PC-3 (cell line): Measurements from ENCODE around the gene CPEB4. TPM values are rescaled to one million over a fixed set of nuclear protein-coding genes. Genes with fewer than 3 reads are reported as not detected.

Source experiments
- ATAC-seq: fragments of 200-7000 bp; cut with Tn5 transposase; 2 replicates; pipeline ENCODE4 v1.9.1; 2020; ENCODE audit warnings: mild to moderate bottlenecking, moderate library complexity
- BruUV-seq: library from RNA; stranded (reverse); fragments of 400-500 nt; replicated peaks from 2 replicates; lab custom pipeline; 2021; lab: Mats Ljungman, UMichigan
- CTCF ChIA-PET: fragments of 300-600 bp; sonication (Branson Sonifier 250); formaldehyde crosslinking; loops from one replicate; lab custom pipeline; 2022; ENCODE audit warnings: antibody characterized with exemption; lab: Charles Lee
- POLR2A ChIA-PET: fragments of 300-600 bp; sonication (Branson Sonifier 250); formaldehyde crosslinking; loops from one replicate; lab custom pipeline; 2022; ENCODE audit warnings: antibody characterized with exemption; ENCODE audit not compliant: unreplicated experiment; lab: Charles Lee
- DNase-seq: peaks from one replicate; pipeline ENCODE4 v3.0.0-alpha.2; 2015
- H2AFZ ChIP-seq: fragments of 300-600 bp; sonication (generic); 2 replicates; pipeline ENCODE4 v1.6.0; 2016; ENCODE audit warnings: antibody characterized with exemption, low read length
- H3F3A ChIP-seq: fragments of 300-600 bp; sonication (generic); one replicate; pipeline ENCODE4 v1.6.0; 2017; ENCODE audit warnings: antibody characterized with exemption, low read length, control low read depth, mild to moderate bottlenecking; ENCODE audit not compliant: unreplicated experiment
- H3K27ac ChIP-seq: fragments of 300-600 bp; sonication (generic); 2 replicates; pipeline ENCODE4 v1.5.1; 2016; ENCODE audit warnings: mild to moderate bottlenecking, low read length
- H3K27me3 ChIP-seq: fragments of 300-600 bp; sonication (generic); 2 replicates; pipeline ENCODE4 v1.6.1; 2016; ENCODE audit warnings: low read length, mixed read lengths
- H3K36me3 ChIP-seq: fragments of 300-600 bp; sonication (generic); 2 replicates; pipeline ENCODE4 v1.6.1; 2016; ENCODE audit warnings: low read depth, mixed run types, low read length, mixed read lengths
- H3K4me1 ChIP-seq: fragments of 300-600 bp; sonication (generic); 2 replicates; pipeline ENCODE4 v1.5.1; 2016; ENCODE audit warnings: low read length; ENCODE audit not compliant: insufficient read depth
- H3K4me2 ChIP-seq: fragments of 300-600 bp; sonication (generic); 2 replicates; pipeline ENCODE4 v1.6.0; 2016; ENCODE audit warnings: low read length
- H3K4me3 ChIP-seq: fragments of 300-600 bp; sonication (generic); 2 replicates; pipeline ENCODE4 v1.5.1; 2016; ENCODE audit warnings: mild to moderate bottlenecking, low read length, mixed read lengths
- H3K79me2 ChIP-seq: fragments of 300-600 bp; sonication (generic); 2 replicates; pipeline ENCODE4 v1.6.1; 2017; ENCODE audit warnings: low read length, mixed read lengths
- H3K9ac ChIP-seq: fragments of 300-600 bp; sonication (generic); 2 replicates; pipeline ENCODE4 v1.6.0; 2016; ENCODE audit warnings: mild to moderate bottlenecking, low read length
- H3K9me2 ChIP-seq: fragments of 300-600 bp; sonication (generic); replicated peaks from 2 replicates; pipeline ENCODE4 v1.6.1; 2016; ENCODE audit warnings: mixed run types, low read length, mixed read lengths
- H3K9me3 ChIP-seq: fragments of 300-600 bp; sonication (generic); 2 replicates; pipeline ENCODE4 v1.6.1; 2016; ENCODE audit warnings: low read length, mixed read lengths
- H4K20me1 ChIP-seq: fragments of 300-600 bp; sonication (generic); 2 replicates; pipeline ENCODE4 v1.6.1; 2016; ENCODE audit warnings: low read length, mixed read lengths
- EZH2 ChIP-seq: fragments of 300-600 bp; sonication (generic); IDR thresholded peaks from one replicate; pipeline ENCODE4 v1.6.1; 2017; ENCODE audit warnings: antibody characterized with exemption, mild to moderate bottlenecking, low read length; ENCODE audit not compliant: unreplicated experiment
- EZH2phosphoT487 ChIP-seq: fragments of 300-600 bp; sonication (generic); IDR thresholded peaks from 2 replicates; pipeline ENCODE4 v1.6.1; 2018; ENCODE audit warnings: mild to moderate bottlenecking, antibody characterized with exemption, low read length, borderline replicate concordance
- intact Hi-C: fragments of 100-400 bp; cut with micrococcal nuclease; formaldehyde crosslinking; loops from 2 replicates; pipeline ENCODE4 v1.9.0; 2023
- total RNA-seq: library from RNA; depleted of rRNA; stranded (reverse); fragments of >200 nt; gene quantifications from 2 replicates; pipeline ENCODE4 v1.2.3, GENCODE V29; 2014
- TF ChIP-seq, protein P1 (sequence below): fragments of 300-600 bp; sonication (generic); conservative IDR thresholded peaks from 2 replicates; pipeline ENCODE4 v1.5.1; 2017; ENCODE audit warnings: antibody characterized with exemption, low read depth, mild to moderate bottlenecking, low read length

The CPEB4 gene
- total RNA-seq, 1 experiment from 2014 or later: 37.0 TPM

DNA sequence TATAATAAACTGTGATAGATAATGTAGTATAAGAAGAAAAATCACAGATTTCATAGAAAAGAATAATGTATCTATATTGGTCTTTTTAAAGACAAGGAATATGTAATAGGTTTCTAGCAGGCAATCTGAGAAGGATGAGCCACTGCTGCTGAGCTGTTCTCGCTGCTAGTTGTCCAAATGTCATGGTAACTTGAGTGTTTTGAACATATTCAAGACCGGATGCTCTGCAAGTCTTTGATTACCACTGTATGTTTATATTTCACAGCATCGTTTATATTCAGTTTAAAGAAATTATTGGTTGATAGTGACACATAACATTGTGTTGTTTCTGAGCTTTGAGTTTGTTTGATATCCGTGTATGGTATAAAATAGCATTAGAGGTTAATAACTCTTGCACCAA, 110.4 kb downstream of the CPEB4 start:
- CTCF ChIA-PET: no interaction called here
- Histone ChIP-seq H3K27me3 (peaks cover 78% of the 10 kb centered on the region), H3K4me2 (no peak overlapping the region), H3K79me2 (no peaks in the 10 kb centered on the region), H3K4me1 (no peaks in the 10 kb centered on the region), H3K9ac (no peak overlapping the region), H3K36me3 (no peaks in the 10 kb centered on the region), H3F3A (no peaks in the 10 kb centered on the region), H3K9me2 (no peaks in the 10 kb centered on the region), H2AFZ (no peak overlapping the region), H3K27ac (no peak overlapping the region), H3K9me3 (no peaks in the 10 kb centered on the region), H4K20me1 (no peaks in the 10 kb centered on the region), H3K4me3 (no peak overlapping the region)
- no TSS peak for BruUV-seq
- TF ChIP-seq EZH2 (no peak), EZH2phosphoT487 (no peak)
- TF ChIP-seq, protein P1, sequence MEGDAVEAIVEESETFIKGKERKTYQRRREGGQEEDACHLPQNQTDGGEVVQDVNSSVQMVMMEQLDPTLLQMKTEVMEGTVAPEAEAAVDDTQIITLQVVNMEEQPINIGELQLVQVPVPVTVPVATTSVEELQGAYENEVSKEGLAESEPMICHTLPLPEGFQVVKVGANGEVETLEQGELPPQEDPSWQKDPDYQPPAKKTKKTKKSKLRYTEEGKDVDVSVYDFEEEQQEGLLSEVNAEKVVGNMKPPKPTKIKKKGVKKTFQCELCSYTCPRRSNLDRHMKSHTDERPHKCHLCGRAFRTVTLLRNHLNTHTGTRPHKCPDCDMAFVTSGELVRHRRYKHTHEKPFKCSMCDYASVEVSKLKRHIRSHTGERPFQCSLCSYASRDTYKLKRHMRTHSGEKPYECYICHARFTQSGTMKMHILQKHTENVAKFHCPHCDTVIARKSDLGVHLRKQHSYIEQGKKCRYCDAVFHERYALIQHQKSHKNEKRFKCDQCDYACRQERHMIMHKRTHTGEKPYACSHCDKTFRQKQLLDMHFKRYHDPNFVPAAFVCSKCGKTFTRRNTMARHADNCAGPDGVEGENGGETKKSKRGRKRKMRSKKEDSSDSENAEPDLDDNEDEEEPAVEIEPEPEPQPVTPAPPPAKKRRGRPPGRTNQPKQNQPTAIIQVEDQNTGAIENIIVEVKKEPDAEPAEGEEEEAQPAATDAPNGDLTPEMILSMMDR: no peak
- ATAC-seq: no peak
- POLR2A ChIA-PET: no interaction called here
- no peak for DNase-seq
- intact Hi-C loops: no loop called here

DNA sequence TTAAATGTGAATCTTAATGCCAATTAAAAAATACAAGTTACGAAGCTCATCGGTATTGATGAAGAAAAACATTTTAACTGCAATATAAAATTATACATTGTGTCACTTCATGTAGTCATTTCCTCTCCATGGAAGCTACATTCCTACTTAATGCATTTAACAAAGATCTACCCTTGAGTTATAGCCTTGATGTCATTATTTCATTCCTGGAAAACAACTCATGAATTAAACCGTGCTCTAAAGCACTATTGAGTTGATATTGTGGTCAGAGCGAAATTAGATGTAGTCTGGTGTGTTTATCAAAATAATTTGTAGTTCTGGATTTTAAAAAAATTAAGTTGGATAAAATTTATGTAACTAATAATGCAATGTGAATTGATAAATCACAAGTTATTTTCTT, 111.9 kb downstream of the CPEB4 start:
- H3K79me2 ChIP-seq: no peaks in the 10 kb centered on the region
- no peak overlapping the region for H3K4me2 ChIP-seq
- no peaks in the 10 kb centered on the region for H3K4me1 ChIP-seq
- H3K27me3 ChIP-seq: peaks cover 79% of the 10 kb centered on the region
- no peaks in the 10 kb centered on the region for H3K9me3 ChIP-seq
- no peak overlapping the region for H3K27ac ChIP-seq
- no peak for DNase-seq
- no peak overlapping the region for H3K9ac ChIP-seq
- CTCF ChIA-PET: no interaction called here
- POLR2A ChIA-PET: no interaction called here
- H3K36me3 ChIP-seq: no peaks in the 10 kb centered on the region
- no peak for ATAC-seq
- no TSS peak for BruUV-seq
- intact Hi-C loops: loop anchor here (10.0 kb wide), 1 partner anchor 65 kb away; no protein-coding TSS in a partner anchor
- H3F3A ChIP-seq: no peaks in the 10 kb centered on the region
- no peak overlapping the region for H3K4me3 ChIP-seq
- H2AFZ ChIP-seq: no peak overlapping the region
- no peaks in the 10 kb centered on the region for H4K20me1 ChIP-seq
- H3K9me2 ChIP-seq: no peaks in the 10 kb centered on the region
- TF ChIP-seq, protein P1: no peak
- TF ChIP-seq EZH2: no peak
- no peak for TF ChIP-seq EZH2phosphoT487

DNA sequence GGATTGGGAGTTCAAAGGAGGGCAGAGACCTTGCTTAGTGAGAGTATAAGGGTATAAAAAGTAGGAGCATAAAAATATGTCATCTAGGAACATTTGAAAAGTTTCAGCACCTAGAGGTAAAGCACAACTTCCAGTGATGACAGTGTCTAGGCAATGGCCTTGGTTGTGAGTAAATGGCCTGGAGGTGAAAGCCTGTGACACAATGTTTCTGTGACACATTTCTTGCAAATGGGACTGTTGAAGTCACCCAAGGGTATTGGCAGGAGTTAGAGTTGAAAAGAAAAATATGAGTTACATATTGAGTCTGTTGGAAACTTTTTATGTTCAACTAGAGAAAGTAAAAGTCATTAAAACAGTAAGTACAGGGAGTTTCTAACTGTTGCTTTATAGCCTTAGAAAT, 115.6 kb downstream of the CPEB4 start:
- intact Hi-C loops: loop anchor here (10.0 kb wide), 1 partner anchor 61 kb away; no protein-coding TSS in a partner anchor
- DNase-seq (no peak), ATAC-seq (no peak)
- Histone ChIP-seq H3K4me1 (no peaks in the 10 kb centered on the region), H3K36me3 (no peaks in the 10 kb centered on the region), H3K9me2 (no peaks in the 10 kb centered on the region), H3K9me3 (no peaks in the 10 kb centered on the region), H3K4me3 (no peak overlapping the region), H3K27me3 (peaks cover 63% of the 10 kb centered on the region), H3K27ac (no peak overlapping the region), H3K79me2 (no peaks in the 10 kb centered on the region), H3K9ac (no peak overlapping the region), H4K20me1 (no peaks in the 10 kb centered on the region), H3F3A (no peaks in the 10 kb centered on the region), H3K4me2 (no peak overlapping the region), H2AFZ (no peak overlapping the region)
- CTCF ChIA-PET: no interaction called here
- TF ChIP-seq, protein P1: no peak
- TF ChIP-seq EZH2 (no peak), EZH2phosphoT487 (no peak)
- POLR2A ChIA-PET: interaction anchor here (0.6 kb wide), 1 partner anchor 378 kb away, joined by 4 read pairs; no protein-coding TSS in a partner anchor
- no TSS peak for BruUV-seq
